Embryonic facial prominence (tissue), 1 donor: ENCODE results near the gene DLD.
"Not testable (repeated sequence)": the region's sequence is repeated elsewhere in the genome, so short reads cannot be mapped to it uniquely, and the experiment has no call there.

Experiments used
- DNase-seq: peaks from one replicate; pipeline ENCODE4 v3.0.0-alpha.2; 2016; ENCODE audit errors: extremely low spot score

DLD gene

DNA sequence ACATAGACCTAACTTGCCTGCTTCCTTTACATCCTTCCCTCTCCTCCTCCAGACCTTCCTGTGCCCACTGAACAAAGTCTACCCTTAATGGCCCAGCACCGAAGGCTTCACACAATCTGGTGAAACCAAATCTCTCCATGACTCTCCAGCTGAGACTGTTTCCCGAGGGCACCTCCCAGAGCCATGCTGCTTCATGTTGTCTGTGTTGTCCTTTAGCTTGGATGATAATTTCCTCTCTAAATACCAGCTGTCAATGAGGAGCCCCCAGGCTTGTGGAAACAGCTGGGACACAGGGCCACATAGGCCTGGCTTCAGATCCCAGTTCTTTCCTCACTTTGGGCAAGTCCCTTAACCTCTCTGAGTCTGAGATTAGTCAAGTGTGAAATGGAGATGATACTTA, 54.3 kb downstream of the DLD start:
- DNase-seq = no peak

DNA sequence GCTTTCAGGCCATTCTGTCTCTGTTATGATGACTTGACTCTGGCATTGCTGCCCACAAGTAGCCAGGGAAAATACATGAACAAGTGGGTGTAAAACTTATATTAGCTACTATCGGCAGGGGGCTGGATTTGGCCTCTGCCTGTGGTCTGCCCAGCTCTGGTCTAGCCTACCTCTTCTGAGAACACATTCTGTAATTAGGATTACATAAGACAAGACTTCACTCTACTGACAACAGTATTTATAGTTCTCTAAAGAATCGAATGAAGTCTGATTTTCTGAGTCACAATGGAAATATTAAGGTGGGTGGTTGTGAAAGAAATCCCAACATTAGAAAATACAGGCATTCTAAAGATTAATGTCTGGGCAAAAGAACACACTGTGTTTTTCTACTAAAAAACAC, 55.5 kb downstream of the DLD start:
- no peak for DNase-seq

DNA sequence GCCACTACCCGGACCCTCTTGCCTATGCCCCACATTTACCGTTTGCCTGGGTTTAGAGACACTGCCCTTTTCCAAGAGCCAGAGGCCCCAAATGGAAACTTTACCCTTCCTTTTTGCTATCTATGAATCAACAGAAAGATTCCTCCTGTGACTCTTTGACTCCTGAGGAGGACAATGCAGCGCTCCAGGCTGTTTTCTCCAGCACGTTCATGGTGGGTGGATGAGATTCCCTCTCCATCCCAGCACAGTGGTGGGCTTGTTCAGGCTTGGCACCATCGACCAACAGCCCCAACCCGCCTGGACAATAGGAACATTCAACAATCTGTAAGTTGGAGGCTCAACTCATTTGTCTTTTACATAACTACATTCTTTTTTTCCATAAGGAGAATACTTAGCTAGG, 55.9 kb downstream of the DLD start:
- DNase-seq = no peak

DNA sequence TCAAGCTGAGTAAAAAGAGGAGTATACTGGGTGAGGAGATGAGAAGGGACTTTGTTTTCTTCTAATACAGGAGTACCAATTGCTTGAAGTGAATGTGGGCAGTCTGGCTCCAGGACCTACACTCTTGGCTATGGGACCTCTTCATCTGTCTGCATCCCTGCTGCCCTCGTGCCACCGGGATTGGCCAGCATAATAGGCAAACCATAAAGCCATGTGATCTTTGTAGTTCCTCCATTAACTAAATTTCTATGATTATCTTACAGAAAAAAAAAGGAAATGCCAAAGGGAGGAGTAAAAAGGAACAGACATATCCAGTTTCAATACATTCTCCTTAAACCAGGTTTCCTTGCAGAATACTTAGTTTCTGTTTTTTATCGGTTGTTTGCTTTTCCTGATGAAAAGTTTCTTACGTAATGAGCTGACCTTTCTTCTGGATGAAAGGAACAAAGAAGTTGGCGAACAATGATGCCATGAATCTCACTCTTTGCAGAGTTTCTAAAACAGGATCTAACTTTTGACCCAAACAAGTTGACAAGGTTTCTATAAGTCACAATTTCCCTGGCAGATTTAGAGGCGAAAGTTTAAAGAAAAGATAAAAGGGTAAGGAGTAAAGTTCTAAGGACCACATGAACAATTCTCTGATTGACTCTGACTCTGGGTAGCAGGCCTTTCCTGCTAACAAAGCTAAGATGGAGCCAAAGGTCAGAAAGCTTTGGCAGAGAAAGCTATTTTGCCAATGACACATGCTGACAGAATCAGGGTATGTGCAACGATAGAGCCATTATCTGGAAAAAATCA, 57.9 kb downstream of the DLD start:
- DNase-seq = no peak

DNA sequence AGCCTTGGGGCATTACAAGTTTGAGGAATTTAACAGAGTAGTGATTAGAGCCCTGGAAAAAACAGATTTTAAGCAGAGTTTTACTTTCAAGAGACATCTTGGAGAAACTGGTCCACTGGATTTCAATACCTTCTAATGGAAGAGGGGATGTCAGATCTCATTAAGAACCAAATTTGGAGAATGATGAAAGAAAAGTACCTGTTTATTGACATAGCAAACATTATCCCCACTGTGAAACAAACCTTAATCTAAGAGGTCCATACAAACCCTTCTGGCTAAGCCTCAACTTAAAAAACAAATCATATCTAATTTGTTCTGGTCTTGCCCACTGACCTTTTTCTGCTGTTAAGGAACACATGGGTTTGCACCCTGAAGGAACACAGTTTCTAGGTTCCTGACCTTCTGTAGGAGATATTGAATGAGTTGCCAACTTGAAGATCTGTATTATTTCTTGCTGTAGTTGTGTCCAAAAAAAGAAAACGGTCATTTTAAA, 58.5 kb downstream of the DLD start:
- no peak for DNase-seq

DNA sequence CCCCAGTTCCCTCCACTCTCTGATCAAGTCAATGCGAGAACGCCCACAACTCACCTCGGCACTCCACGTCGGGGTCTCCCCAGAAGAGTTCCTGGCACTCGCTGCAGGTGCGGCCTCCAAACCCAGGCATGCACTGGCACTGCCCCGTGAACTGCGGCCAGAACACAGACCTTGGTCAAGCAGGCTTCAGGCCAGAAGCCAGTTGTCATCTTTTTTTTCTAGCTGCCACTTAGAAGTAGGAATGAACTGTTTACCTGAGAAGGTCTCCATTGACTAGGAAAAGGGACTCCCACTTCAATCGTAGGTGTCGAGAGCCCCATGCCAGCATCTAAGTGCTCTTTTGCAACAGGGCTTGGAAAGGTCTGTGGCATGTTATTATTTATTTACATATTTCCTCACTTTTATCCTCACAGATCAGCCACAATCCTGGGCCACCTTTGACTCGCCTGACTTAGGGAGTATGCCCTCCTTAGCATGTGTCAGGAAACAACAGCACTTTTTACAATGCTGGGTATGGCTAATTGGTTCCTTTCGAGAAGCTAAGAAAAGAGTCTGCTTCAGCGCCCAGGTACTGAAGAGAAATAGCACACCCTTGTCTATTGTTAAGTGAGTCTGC, 60.3 kb downstream of the DLD start:
- no peak for DNase-seq

DNA sequence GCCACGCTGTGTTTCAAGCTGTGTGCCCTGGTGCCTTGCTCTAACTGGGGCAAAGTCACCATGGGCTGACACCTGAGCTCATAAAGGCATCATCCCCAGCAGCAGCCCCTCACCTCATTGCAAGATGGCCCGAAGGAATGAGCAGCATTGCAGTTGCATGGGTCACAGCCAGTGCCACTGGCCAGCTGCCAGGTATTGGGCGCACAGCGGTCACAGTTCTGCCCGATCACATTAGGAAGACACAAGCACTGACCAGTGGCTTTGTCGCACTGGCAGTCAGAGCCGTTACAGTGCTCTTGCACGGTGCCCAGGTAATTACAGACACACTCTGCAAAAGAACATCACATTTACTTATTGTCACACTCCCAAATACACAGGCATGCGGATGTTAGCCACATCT, 60.9 kb downstream of the DLD start:
- no peak for DNase-seq

DNA sequence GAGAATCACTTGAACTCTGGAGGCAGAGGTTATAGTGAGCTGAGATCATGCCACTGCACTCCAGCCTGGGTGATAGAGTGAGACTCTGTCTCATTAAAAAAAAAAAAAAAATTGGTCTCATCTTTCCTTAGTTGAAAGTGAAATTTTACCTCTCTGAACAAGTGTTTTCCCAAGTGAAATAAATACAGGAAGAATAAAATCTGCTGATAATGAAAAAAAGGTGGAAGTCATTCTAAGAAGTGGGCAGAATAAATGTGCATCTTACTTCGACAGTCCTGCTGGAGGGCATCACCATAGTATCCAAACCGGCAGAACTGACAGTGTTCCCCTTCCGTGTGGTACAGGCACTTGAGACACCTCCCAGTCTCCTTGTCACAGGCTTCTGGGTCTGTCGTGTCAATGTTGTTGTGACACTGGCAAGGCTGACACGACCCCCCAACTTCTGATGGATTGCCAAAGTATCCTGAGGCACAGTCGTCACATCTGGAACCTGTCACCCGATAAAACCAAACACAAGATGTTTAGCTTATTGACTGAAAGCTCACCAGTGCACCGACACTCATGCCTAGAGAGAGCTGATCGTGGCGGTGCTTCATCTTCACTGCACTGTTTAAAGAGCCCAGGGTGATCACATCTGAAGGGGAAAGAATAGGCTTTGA, 62.4 kb downstream of the DLD start:
- DNase-seq = no peak

DNA sequence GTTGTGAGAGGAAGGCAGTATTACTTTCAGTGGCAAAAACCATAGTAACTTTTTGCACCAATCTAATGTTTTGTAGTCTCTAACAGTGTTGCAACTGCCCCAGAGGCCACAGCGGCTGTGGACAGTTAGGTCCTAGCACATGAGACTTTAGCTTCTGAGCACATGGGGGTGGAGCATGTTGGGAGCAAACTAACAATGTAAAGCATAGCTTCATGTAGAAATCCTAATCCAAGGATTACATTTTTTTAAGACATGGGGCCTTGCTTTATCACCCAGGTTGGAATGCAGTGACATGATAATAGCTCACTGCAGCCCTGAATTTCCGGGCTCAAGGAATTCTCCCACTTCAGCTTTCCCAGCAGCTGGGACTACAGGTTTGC, 62.9 kb downstream of the DLD start:
- DNase-seq = no peak

DNA sequence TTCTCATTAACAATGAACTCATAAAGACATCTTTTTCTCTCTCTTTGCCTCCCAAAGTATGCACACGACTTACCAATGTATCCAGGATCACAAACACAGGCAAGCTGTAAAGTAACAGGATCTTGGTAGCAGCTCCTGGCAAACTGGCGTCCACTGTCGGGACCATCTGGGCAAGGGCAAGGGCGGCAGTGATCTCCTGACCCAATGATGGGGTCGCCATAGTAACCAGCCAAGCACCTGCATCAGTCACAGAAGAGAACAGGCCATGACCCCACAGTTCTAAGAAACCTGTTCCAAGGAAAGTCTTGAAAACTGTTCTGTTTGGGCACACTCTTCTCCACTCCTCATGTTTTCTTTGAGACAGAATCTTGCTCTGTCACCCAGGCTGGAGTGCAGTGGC, 64.4 kb downstream of the DLD start:
- DNase-seq = no peak

DNA sequence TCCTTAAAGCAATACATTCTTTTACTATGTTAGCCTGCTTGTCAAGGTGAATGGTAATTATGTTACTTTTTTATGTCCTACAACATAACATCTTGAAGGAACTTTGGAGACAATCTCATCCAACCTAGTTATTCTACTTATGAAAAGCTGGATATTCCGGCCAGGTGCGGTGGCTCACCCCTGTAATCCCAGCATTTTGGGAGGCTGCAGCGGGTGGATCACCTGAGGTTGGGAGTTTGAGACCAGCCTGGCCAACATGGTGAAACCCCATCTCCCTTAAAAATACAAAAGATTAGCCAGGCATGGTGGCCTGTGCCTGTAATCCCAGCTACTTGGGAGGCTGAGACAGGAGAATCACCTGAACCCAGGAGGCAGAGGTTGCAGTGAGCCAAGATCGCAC, 66.0 kb downstream of the DLD start:
- DNase-seq = not testable (repeated sequence)

DNA sequence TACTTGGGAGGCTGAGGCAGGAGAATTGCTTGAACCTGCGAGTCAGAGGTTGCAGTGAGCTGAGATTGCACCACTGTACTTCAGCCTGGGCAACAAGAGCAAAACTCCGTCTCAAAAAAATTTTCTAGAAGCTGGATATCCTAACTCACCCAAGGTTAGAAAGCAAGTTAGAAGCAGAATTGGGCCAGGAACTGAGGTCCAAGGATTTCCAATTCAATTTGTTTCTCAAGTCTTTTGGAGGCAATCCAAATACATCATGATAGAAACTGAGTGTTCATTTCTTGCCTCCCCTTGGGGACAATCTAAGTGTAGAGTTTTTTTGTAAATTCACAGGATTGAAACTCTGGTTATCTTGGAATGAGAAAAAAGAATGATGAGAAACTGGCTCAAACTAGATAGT, 66.5 kb downstream of the DLD start:
- DNase-seq = no peak

DNA sequence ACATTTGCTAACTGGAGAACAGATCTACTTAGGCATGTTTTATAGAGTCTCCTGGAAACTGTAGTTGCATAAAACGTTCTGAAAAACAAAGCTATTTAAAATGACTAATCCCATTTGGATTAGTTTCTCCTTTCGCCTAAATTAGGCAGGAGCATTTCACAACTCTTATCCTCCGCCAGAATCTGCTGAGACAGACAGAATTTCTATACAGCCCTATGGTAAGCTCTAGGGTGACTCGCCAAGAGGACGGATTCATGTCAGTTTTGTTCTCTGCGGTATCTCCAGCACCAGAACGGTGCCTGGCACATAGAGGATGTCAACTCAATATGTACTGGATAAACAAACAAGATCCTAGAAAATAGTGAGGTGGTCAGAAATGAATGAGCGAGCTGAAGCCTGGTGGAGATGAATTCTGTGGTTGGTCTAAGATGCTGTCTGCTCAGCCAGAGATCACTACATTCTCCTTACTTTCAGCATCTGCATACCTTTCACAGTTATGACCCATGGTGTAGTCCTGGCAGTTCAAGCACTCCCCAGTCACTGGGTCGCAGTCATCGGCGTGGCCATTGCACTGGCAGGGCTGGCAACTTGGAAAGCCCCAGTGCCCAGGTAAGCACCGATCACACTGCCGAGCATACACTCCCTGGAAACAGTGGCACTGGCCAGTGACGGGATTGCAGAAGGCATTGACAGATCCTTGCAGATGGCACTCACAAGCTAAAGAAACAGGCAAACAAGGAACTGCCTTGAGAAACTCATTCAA, 68.0 kb downstream of the DLD start:
- no peak for DNase-seq

DNA sequence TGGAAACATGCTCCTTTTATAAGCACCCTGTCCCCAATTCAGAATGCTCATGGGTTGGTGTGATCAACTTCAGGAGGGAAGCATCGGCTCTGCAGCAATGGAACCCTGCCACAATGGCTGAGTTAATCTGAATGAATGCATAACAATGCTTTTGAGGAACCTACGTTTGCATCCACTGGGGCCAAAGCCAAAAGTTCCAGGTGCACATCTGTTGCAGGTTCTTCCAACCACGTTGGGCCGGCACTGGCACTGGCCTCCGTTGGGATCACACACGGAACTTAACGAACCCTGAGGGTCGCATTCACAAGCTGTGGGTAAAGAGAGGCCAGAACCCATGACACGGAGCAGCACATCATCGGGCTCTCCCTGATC, 68.5 kb downstream of the DLD start:
- DNase-seq = no peak

DNA sequence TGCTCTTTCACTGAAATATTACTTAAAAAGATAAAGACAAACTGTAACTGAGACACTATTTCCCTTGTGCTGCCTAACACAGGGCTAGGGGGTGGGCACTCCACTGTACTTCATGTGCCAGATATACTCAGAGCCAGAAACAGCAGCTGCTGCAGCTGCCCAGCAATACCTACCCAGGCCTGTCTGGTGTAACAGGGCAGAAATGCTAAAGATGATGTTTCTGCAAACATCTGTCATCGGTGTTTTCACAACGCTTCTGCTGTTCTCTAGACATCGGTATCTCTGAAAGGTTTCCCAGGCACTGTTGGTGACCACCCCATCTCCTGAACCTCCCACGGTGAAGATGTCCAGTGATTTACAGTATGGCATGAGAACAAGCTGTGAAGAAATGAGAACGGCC, 69.3 kb downstream of the DLD start:
- no peak for DNase-seq

DNA sequence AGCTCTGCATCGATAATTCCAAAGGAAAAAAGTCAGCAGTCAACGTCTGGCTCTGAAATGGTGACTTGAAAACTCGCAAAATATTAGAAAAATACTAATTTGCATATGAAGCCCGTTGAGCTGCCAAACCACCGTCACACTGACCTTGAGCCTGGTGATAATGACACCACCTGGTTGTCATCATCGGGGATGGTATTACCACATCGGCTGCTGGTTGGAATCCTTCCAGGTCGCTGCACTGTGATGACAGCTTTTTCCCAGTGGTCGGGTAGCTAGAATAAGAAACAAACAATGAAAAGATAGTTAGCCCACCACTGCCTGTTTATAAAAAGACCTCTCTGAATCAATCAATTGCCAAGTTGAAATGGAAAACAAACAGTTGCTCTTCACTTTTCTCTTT, 70.4 kb downstream of the DLD start:
- DNase-seq = no peak

DNA sequence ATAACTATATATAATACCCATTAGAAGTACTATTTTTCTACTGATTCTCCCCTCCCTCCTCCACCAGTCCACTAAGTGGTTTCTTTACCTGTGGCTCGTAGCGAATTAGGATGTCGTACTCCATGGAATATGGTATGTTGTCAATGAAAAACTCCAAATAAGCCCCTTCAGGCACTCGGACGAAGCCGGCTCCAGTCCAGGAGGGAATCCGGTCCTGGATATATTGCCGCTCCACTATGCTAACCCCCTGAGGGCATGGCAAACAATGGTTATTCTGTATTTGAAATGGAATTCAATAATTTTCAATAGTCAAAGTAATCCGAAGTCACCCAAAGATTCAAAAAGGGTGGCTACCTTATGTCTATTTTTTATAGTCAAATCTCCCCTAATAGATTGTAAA, 71.8 kb downstream of the DLD start:
- no peak for DNase-seq

DNA sequence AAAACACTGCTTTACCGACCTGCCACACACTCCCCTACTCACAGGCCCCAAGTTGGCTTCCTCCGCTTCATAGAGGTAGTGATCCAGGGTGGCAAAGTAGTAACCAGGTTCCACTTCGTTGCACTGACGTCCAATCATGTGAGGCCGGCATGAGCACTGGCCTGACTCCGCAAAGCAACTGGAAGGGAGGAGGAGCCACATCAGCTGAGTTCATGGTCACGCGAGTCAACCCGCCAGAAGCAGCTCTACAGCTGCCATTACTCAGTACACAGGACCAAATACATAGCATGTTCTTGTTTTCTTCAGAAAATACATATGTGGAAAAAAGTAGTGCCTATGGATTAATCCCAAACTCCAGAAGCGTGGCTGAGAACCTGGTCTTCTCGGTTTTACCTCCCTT, 73.5 kb downstream of the DLD start:
- no peak for DNase-seq

DNA sequence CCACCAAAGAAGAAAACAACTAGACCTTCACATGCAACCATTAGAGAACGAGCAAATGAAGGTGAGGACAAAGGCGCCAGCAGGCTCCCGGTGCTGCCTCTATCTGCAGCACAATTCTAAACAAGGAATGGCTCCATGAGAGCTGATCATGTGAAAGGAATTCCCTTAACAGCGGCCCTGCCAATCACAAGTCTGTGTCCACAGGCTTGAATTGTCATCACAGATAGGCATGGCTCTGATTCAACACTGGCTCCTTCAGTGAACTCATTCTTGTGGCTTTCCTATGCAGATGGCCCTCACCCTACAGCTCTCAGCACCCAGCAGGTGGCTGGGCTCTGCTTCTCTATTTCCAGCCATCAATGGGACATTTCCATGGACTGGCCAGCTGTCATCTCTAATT, 75.7 kb downstream of the DLD start:
- no peak for DNase-seq

DNA sequence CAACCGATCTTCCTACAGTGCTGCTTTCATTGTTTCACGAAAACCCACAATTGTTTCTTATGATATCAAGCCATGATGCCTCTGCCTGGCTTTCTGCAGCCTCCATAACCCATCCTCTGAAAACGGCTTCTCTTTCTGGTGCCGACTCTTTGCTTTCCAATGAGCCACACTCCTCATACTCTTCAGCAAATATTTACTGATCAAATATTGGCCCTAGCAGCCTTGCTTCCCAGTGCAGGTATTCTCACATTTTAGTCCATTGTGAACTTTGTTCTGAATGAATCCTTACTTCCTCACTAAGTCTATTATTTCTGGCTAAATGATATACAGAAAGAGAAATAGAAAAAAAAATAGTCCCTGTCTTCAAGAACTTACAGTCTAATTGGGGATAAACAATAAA, 76.4 kb downstream of the DLD start:
- DNase-seq = no peak

DNA sequence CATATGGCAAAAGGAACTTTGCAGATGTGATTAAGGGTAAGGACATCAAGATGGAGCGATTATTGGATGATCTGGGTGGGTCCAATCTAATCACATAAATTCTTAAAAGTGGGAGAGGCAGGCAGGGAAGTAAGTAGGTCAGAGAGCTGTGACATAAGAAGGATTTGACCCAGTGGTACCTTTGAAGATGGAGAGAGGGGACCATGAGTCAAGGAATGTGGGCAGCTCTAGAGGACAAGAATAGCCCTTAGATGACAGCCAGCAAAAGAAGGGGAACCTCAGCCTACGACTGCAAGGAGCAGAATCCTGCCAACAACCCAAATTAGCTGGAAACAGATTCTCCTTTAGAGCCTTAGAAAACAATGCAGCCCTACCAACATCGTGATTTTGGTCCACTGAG, 77.5 kb downstream of the DLD start:
- no peak for DNase-seq

DNA sequence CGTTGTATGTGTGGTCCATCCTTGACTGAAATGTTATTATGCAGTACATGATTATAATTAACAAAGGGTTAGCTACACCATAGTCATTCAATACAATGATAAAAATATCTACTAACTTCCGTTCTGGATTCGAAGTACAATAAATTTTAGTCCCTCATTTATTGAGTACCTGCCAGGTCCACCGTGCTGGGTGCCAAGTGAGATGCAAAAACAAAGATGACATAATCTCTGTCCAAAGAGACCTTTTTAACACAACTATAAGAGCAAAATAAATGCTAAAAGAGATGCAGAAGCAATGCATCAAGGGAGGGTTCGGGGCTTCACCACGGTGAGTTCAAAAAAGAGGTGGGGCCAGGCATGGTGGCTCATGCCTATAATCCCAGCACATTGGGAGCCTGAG, 78.9 kb downstream of the DLD start:
- DNase-seq = no peak
